ENCODE results near the gene PPP4R3A. TPM values are rescaled to one million over a fixed set of nuclear protein-coding genes. Genes with fewer than 3 reads are reported as not detected.

Gene PPP4R3A
- total and polyA plus RNA-seq, 10 of the 15 experiments (the other 5 are each of a cell fraction or from before 2014, with no cell fraction given): 19.4 to 97.8 (median 62.9) TPM

GRCh38 chr14:91417983-91418386 lies 92.1 kb downstream of the PPP4R3A start (continued):
- TF ChIP-seq ZBTB40 (IDR thresholded peaks at IDR 0.05; ENCODE audit: borderline replicate concordance) (no peak), SIX5 (IDR thresholded peaks at IDR 0.05; ENCODE audit: low read depth, low read length, severe bottlenecking) (no peak), REST (IDR thresholded peaks at IDR 0.05; ENCODE audit: low read depth, low read length) (0 out of 2 replicates have a peak, but pooled peaks have one; percentile 20), E4F1 (IDR thresholded peaks at IDR 0.05; ENCODE audit: borderline replicate concordance, partially characterized antibody) (no peak), ZNF207 (IDR thresholded peaks at IDR 0.05; ENCODE audit: borderline replicate concordance) (no peak), MTA3 (IDR thresholded peaks at IDR 0.05; ENCODE audit: borderline replicate concordance, low read length) (no peak), SP1 (IDR thresholded peaks at IDR 0.05; ENCODE audit: low read depth, low read length) (no peak), HCFC1 (IDR thresholded peaks at IDR 0.05; ENCODE audit: low read length) (no peak), NFIC (IDR thresholded peaks at IDR 0.05; ENCODE audit: low read depth, low read length) (no peak)
- TF ChIP-seq, protein P1, sequence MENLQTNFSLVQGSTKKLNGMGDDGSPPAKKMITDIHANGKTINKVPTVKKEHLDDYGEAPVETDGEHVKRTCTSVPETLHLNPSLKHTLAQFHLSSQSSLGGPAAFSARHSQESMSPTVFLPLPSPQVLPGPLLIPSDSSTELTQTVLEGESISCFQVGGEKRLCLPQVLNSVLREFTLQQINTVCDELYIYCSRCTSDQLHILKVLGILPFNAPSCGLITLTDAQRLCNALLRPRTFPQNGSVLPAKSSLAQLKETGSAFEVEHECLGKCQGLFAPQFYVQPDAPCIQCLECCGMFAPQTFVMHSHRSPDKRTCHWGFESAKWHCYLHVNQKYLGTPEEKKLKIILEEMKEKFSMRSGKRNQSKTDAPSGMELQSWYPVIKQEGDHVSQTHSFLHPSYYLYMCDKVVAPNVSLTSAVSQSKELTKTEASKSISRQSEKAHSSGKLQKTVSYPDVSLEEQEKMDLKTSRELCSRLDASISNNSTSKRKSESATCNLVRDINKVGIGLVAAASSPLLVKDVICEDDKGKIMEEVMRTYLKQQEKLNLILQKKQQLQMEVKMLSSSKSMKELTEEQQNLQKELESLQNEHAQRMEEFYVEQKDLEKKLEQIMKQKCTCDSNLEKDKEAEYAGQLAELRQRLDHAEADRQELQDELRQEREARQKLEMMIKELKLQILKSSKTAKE (IDR thresholded peaks at IDR 0.05; ENCODE audit: low read depth, poor library complexity, severe bottlenecking): no peak
- TF ChIP-seq, protein P2, sequence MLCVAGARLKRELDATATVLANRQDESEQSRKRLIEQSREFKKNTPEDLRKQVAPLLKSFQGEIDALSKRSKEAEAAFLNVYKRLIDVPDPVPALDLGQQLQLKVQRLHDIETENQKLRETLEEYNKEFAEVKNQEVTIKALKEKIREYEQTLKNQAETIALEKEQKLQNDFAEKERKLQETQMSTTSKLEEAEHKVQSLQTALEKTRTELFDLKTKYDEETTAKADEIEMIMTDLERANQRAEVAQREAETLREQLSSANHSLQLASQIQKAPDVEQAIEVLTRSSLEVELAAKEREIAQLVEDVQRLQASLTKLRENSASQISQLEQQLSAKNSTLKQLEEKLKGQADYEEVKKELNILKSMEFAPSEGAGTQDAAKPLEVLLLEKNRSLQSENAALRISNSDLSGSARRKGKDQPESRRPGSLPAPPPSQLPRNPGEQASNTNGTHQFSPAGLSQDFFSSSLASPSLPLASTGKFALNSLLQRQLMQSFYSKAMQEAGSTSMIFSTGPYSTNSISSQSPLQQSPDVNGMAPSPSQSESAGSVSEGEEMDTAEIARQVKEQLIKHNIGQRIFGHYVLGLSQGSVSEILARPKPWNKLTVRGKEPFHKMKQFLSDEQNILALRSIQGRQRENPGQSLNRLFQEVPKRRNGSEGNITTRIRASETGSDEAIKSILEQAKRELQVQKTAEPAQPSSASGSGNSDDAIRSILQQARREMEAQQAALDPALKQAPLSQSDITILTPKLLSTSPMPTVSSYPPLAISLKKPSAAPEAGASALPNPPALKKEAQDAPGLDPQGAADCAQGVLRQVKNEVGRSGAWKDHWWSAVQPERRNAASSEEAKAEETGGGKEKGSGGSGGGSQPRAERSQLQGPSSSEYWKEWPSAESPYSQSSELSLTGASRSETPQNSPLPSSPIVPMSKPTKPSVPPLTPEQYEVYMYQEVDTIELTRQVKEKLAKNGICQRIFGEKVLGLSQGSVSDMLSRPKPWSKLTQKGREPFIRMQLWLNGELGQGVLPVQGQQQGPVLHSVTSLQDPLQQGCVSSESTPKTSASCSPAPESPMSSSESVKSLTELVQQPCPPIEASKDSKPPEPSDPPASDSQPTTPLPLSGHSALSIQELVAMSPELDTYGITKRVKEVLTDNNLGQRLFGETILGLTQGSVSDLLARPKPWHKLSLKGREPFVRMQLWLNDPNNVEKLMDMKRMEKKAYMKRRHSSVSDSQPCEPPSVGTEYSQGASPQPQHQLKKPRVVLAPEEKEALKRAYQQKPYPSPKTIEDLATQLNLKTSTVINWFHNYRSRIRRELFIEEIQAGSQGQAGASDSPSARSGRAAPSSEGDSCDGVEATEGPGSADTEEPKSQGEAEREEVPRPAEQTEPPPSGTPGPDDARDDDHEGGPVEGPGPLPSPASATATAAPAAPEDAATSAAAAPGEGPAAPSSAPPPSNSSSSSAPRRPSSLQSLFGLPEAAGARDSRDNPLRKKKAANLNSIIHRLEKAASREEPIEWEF (IDR thresholded peaks at IDR 0.05; ENCODE audit: insufficient replicate concordance, low read depth, low read length): no peak

Data from GM12878 (cell line).